Activated B cell treated with CpG ODN at 0.5 μM for 24 hours (primary cell): ENCODE data around the gene SUPT3H. TPM values are rescaled to one million over a fixed set of nuclear protein-coding genes. Genes with fewer than 3 reads are reported as not detected.

ENCODE experiments used
- ATAC-seq: fragments of 200-7000 bp; cut with Tn5 transposase; one replicate; pipeline ENCODE4 v1.10.0; 2021; ENCODE audit warnings: low read depth, mild to moderate bottlenecking, moderate library complexity
- CTCF ChIA-PET: fragments of 350-600 bp; sonication (Branson Sonifier 250); formaldehyde crosslinking; loops from one replicate; lab custom pipeline; 2021; ENCODE audit warnings: antibody characterized with exemption; lab: Charles Lee
- POLR2A ChIA-PET: fragments of 350-600 bp; sonication (Branson Sonifier 250); formaldehyde crosslinking; loops from one replicate; lab custom pipeline; 2021; ENCODE audit warnings: antibody characterized with exemption; lab: Charles Lee
- DNase-seq: peaks from one replicate; pipeline ENCODE4 v3.0.0; 2022
- H3K27ac Mint-ChIP-seq: one replicate; pipeline ENCODE4 v1.8.0; 2020; ENCODE audit warnings: mixed read lengths
- H3K27me3 Mint-ChIP-seq: one replicate; pipeline ENCODE4 v1.8.0; 2021; ENCODE audit warnings: mixed read lengths
- H3K36me3 Mint-ChIP-seq: one replicate; pipeline ENCODE4 v1.8.0; 2021; ENCODE audit warnings: low read depth, mixed read lengths
- H3K4me1 Mint-ChIP-seq: one replicate; pipeline ENCODE4 v1.8.0; 2021; ENCODE audit warnings: mixed read lengths
- H3K4me3 Mint-ChIP-seq: one replicate; pipeline ENCODE4 v1.8.0; 2020; ENCODE audit warnings: mild to moderate bottlenecking, mixed read lengths
- H3K9me3 Mint-ChIP-seq: one replicate; pipeline ENCODE4 v1.8.0; 2020; ENCODE audit warnings: mixed read lengths
- CTCF ChIP-seq: fragments of 200-600 bp; IDR thresholded peaks from one replicate; pipeline ENCODE4 v1.8.0; 2022; ENCODE audit warnings: antibody characterized with exemption, mild to moderate bottlenecking
- intact Hi-C: fragments of 100-400 bp; cut with micrococcal nuclease; formaldehyde crosslinking; loops from one replicate; pipeline ENCODE4 v1.15.1; 2024
- total RNA-seq: library from RNA; stranded (reverse); gene quantifications from 2 replicates; pipeline ENCODE4 v1.2.3, GENCODE V29; 2022

Gene SUPT3H
- total RNA-seq, 1 donor from 2014 or later: 9.9 TPM

- H3K9me3 Mint-ChIP-seq: peaks cover 10% of the 10 kb centered on the region
- H3K4me1 Mint-ChIP-seq: peaks cover 4% of the 10 kb centered on the region
- peaks cover 8% of the 10 kb centered on the region for H3K36me3 Mint-ChIP-seq
- no peak overlapping the region for H3K27ac Mint-ChIP-seq
- ChIA-PET CTCF (no interaction called here), POLR2A (no interaction called here)
- ATAC-seq (no peak), DNase-seq (no peak)
- no peak overlapping the region for H3K4me3 Mint-ChIP-seq
- intact Hi-C loops: no loop called here
- TF ChIP-seq CTCF: no peak
- no peaks in the 10 kb centered on the region for H3K27me3 Mint-ChIP-seq
These were observed 356.1 kb downstream of the SUPT3H start for GRCh38 chr6:45021676-45022075.

GRCh38 chr6:45012687-45013086 lies 365.0 kb downstream of the SUPT3H start:
- ATAC-seq: no peak
- Mint-ChIP-seq H3K27me3 (no peaks in the 10 kb centered on the region), H3K27ac (no peak overlapping the region), H3K36me3 (peaks cover 23% of the 10 kb centered on the region), H3K9me3 (peaks cover 10% of the 10 kb centered on the region), H3K4me3 (no peak overlapping the region), H3K4me1 (no peaks in the 10 kb centered on the region)
- POLR2A ChIA-PET: no interaction called here
- intact Hi-C loops: no loop called here
- CTCF ChIA-PET: no interaction called here
- DNase-seq: no peak
- TF ChIP-seq CTCF: no peak

- TF ChIP-seq CTCF: no peak
- Mint-ChIP-seq H3K4me3 (no peak overlapping the region), H3K27me3 (no peaks in the 10 kb centered on the region), H3K9me3 (peaks cover 10% of the 10 kb centered on the region), H3K27ac (no peak overlapping the region), H3K4me1 (no peaks in the 10 kb centered on the region), H3K36me3 (peaks cover 23% of the 10 kb centered on the region)
- no peak for DNase-seq
- no peak for ATAC-seq
- intact Hi-C loops: no loop called here
- ChIA-PET POLR2A (no interaction called here), CTCF (no interaction called here)
These were observed 368.2 kb downstream of the SUPT3H start for GRCh38 chr6:45009576-45009975.

- ATAC-seq (no peak), DNase-seq (no peak)
- Mint-ChIP-seq H3K27ac (no peak overlapping the region), H3K4me1 (no peaks in the 10 kb centered on the region), H3K4me3 (no peak overlapping the region), H3K36me3 (peaks cover 5% of the 10 kb centered on the region), H3K27me3 (no peaks in the 10 kb centered on the region), H3K9me3 (peaks cover 1% of the 10 kb centered on the region)
- TF ChIP-seq CTCF: no peak
- intact Hi-C loops: no loop called here
- ChIA-PET CTCF (no interaction called here), POLR2A (no interaction called here)
These were observed 370.8 kb downstream of the SUPT3H start for GRCh38 chr6:45006893-45007292.

- no peak for TF ChIP-seq CTCF
- DNase-seq (no peak), ATAC-seq (no peak)
- no peaks in the 10 kb centered on the region for H3K9me3 Mint-ChIP-seq
- no peaks in the 10 kb centered on the region for H3K27me3 Mint-ChIP-seq
- no peaks in the 10 kb centered on the region for H3K4me1 Mint-ChIP-seq
- H3K27ac Mint-ChIP-seq: no peak overlapping the region
- H3K36me3 Mint-ChIP-seq: peaks cover 3% of the 10 kb centered on the region
- H3K4me3 Mint-ChIP-seq: no peak overlapping the region
- POLR2A ChIA-PET: no interaction called here
- CTCF ChIA-PET: no interaction called here
- intact Hi-C loops: no loop called here
These were observed 373.8 kb downstream of the SUPT3H start for GRCh38 chr6:45003961-45004360.
